Posterior cingulate gyrus (tissue), 11 donors: ENCODE results near the gene OR2AT4.

ENCODE experiments used
- DNase-seq, 10 donors: peaks; one replicate each; pipeline versions ENCODE4 v3.0.0 to v3.0.0-alpha.2; 2020 to 2021; ENCODE audit warnings: mixed read lengths in 3 of 10
- intact Hi-C: fragments of 100-400 bp; cut with DNase I; formaldehyde crosslinking; loops from one replicate; pipeline ENCODE4 v1.15.1; 2023

The OR2AT4 gene

GRCh38 chr11:75032550-75032935 is 64.1 kb downstream of the OR2AT4 start:
- intact Hi-C loops, result loop anchor here (1.0 kb wide), 2 partner anchors 9 to 103 kb away; no protein-coding TSS in a partner anchor

GRCh38 chr11:75031771-75032549 is 64.7 kb downstream of the OR2AT4 start:
- intact Hi-C loops, result loop anchor here (1.0 kb wide), 2 partner anchors 9 to 103 kb away; no protein-coding TSS in a partner anchor
- DNase-seq, result peak in 9 of 10 donors; percentile 37 to 96 (median 81)

More at GRCh38 chr11:75032550-75032935, 64.1 kb downstream of the OR2AT4 start:
- DNase-seq, result no peak
